Measurements from ENCODE around the gene GAD1.
A peak's percentile ranks its signal among the peaks of the same experiment; 100 is the strongest.

GAD1 gene

DNA sequence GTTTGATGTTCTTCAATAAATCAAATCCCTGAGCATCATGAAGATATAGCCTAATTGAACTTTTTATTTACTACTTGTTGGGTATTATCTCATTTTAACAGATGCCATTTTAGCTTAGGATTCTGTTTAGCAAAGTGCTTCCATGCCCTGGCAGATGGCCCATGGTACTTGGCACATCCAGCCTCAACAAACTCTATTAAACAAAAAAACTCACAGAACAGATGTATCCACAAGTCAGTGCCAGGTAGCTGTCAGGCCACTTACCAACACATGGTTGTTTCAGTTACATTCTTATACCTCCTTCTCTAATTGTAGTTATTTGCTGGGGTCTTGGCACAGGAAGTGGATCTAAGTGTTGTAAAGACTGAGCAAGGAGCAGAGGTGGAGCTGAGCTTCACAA lies 29.6 kb downstream of the GAD1 start:
- DNase-seq (ENCODE audit: low read depth), result no peak

DNA sequence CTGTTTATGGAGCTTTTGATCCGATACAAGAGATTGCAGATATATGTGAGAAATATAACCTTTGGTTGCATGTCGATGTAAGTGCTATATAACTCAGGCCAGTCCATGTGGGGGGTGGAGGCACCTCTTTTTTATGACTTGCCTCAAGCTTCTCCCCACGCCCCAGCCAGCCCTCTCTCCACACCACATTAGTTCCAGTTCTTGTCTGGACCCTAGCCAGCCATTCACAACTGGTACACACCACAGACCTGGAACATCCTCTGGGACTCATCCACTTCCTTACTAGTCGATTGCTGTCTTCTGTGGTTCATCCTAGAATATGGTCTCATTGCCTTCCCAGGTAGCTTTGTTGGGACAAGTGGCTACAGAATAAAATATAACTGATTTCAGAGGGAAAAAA lies 31.0 kb downstream of the GAD1 start:
- no peak for DNase-seq (ENCODE audit: low read depth)

DNA sequence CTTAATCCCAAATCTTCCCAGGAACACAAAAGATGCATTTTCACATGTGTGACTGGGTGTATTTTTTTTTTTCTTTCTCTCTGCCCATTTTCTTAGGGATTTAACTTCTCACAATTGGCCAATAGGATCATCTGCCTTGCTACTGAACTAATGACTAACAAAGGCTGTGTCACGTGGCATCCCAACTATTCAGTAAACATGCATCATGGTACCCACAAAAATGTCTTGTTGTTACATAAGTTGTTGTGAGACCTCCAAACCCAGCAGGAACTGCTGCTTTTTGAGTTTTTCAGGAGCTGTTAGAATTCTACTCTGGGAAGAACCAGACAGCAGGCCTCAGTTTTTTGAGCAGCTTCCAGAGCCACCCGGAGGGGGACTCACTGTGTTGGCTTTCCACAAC lies 31.9 kb downstream of the GAD1 start:
- DNase-seq (ENCODE audit: low read depth), result no peak

GRCh38 chr2:170850251-170850650 lies 33.6 kb downstream of the GAD1 start:
- DNase-seq (ENCODE audit: low read depth), result no peak

GRCh38 chr2:170851635-170852034 lies 34.9 kb downstream of the GAD1 start:
- DNase-seq (ENCODE audit: low read depth), result no peak

DNA sequence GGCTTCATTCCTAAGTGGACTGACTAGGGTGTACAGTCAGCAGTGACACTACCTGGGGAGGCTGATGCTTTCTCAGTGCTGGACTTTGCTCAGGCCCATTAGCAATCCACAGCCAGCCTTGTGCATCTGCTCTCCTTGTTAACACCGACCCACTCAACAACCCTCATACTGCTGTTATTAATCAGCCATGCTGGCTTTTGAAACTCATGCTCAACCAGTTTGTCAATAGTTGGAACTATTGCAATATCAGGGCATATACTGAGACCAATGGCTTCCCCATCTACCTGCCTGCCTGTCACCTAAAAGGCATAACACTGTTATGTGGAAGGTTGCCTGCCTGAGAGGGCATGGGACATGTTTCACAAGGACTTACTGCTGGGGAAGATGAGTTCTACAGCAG lies 39.4 kb downstream of the GAD1 start:
- DNase-seq (ENCODE audit: low read depth), result no peak

DNA sequence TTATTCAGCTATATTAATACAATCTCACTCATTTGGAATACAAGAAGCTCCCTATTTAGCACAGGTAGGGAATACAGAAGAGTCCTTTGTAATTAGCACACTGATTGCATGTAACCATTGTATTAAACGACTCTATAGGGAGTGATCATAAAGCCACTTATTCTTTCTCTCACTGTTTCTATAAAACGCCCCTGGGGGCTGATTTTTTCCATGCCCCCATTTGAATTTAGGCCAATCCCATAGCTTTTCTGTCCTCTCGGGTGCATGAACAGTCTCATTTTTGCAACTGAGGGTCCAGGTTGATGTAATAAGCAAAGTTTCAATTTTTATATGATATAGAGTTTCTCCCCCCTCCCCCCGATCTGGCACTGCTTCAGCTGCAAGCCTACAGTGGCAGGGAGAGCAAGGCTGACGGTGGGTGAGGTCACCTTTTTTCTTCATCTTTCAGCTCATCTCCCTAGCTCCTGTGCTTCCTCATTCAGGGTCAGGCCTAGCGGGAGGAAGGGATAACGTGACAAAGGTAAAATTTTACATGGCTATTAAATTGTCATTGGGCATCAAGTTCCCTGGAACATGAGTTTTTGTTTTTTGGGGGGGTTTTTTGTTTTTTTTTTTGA lies 45.7 kb downstream of the GAD1 start:
- no peak for DNase-seq (ENCODE audit: low read depth)

- DNase-seq (ENCODE audit: low read depth), result no peak
Observed at GRCh38 chr2:170863087-170863486, 46.4 kb downstream of the GAD1 start.

DNA sequence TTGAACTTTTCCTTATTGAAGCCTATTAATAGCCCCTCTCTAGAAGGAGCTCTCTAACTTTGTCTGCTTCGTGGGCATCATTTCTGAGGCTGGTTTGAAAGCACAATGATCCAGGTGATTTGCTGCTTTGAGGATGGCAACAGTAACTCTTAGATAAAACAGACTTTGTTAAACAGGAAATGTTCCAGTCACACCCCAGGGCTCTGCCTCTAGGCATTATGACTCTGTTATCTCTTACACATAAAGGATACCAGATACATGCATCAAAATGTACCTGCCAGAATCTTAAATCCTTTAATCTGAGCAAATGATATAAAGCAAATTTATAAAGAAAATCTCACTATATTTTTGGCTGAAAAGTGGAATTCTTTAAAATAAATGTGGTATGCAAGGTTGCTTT lies 52.3 kb downstream of the GAD1 start:
- no peak for DNase-seq (ENCODE audit: low read depth)

DNA sequence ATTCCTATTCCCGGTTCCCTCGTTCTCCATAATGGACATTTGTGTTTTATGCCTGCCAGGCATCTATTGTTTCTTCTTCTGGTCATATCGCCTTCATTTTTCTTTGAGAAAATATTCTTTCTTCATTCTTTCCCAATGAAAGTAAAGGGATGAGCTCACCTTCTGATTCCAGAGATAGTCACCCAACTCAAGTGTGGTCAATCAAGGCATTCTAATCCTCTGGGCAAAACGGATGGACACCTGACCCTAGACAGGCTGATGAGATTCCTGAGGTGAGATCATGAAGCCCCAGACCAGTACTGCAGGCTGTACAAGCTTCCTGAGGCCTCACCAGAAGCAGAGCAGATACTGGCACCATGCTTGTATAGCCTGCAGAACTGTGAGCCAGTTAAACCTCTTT lies 52.8 kb downstream of the GAD1 start:
- no peak for DNase-seq (ENCODE audit: low read depth)

- DNase-seq (ENCODE audit: low read depth), result peak; percentile 67
Observed at GRCh38 chr2:170873035-170873692, 56.5 kb downstream of the GAD1 start.

- DNase-seq (ENCODE audit: low read depth), result no peak
Observed at GRCh38 chr2:170878066-170878465, 61.4 kb downstream of the GAD1 start.

GRCh38 chr2:170878505-170878904 lies 61.8 kb downstream of the GAD1 start:
- DNase-seq (ENCODE audit: low read depth), result no peak

DNA sequence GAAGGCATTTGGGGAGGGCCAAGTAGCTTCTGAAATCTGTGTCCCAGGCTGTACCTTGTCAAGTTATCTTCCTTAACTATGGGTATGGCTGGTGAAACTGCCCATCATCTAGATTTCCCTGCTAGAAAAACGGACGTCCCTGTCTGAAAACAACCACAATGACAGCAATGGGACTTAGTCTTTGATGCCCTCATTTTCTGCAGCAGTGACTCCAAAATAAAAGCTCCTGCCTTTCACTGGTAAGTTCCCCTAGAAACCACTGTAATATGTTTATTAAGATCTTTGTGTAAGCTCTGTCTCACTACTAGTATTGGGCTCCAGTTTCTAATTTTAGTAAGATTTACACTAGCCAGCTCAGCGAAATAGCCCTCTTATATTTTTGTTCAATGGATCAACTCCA lies 65.2 kb downstream of the GAD1 start:
- no peak for DNase-seq (ENCODE audit: low read depth)

DNA sequence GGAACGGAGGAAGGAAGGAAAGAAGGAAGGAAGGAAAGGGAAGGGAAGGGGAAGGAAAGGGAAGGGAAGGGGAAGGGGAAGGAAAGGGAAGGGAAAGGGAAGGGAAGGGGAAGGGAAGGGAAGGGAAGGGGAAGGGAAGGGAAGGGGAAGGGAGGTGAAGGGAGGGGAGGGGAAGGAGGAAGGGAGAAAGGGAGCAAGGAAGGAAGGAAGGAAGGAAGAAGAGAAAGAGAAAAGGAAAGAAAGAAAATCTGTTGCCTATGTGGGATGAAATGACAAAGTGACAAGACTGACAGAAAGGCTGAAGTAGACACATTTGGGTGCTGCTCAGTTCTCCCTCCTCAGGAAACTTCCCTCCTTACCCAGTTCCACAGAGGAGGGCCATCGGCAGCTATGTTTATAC lies 66.1 kb downstream of the GAD1 start:
- no peak for DNase-seq (ENCODE audit: low read depth)

DNA sequence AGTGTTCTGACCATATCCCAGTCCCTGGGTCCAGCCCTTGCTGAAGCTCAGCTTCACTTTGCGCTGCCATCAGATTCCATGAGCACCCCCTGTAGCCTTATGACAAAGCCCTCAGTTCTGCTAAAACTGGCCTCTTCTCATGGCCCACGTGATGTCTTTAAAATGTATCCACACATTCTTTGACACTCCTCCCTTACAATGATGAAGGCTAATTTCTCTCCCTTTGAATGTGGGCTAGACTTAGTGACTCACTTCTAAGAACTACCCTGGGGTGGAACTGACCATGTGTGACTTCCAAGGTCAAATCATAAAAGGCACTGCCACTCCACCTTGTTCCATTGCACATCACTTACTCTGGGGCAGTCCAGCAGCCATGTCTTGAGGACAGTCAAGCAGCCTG lies 67.0 kb downstream of the GAD1 start:
- DNase-seq (ENCODE audit: low read depth), result no peak

- DNase-seq (ENCODE audit: low read depth), result no peak
Observed at GRCh38 chr2:170885130-170885791, 68.6 kb downstream of the GAD1 start.

DNA sequence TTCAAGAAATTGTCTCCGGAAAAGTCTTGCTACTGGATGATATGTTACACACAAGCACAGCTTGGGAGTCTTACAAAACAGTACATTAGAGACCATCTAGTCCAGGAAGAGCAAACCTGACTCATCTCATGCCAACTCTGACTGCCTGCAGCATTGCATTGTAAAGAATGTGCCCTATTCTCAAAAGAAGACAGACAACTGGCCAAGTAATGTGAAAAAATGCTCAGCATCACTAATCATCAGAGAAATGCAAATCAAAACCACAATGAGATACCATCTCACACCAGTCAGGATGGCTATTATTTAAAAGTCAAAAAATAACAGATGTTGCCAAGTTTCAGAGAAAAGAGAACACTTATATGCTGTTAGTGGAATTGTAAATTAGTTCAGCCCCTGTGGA lies 69.7 kb downstream of the GAD1 start:
- no peak for DNase-seq (ENCODE audit: low read depth)

DNA sequence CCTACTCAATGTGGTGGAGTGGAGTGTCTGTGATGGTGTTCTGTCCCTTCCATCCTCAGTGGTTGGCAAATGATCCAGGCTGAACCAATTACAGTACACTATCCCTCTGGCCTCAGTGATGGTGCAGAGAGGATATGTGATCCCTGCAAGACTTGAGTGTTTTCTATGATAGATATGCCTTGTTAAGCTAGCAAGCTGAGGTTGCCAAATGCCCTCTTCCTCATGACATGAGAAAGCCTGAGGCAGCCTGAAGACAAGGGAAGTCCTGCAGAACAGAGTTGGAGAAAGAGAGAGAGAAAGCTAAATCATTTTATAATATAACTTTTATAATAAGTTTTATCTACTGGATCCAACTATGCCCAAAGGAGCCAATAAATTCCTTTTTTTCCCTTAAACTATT lies 70.8 kb downstream of the GAD1 start:
- DNase-seq (ENCODE audit: low read depth), result no peak

DNA sequence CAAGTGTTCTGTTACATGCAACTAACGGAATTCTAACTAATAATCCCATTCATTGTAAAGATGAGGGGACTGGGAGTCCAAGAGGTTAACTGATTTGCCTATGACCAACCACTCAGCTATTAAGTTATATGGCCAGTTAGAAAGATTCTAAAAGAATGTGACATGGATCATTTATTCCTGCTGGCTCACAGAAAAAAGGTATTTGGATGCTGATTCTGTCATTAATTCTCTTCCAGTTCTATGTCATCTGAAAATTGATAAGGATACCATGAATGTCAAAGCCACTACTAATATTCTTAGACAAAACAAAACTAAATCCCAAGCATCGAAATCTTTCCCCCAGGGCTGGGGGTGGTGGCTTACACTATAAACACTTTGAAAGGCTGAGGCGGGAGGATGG lies 71.2 kb downstream of the GAD1 start:
- DNase-seq (ENCODE audit: low read depth), result no peak

DNA sequence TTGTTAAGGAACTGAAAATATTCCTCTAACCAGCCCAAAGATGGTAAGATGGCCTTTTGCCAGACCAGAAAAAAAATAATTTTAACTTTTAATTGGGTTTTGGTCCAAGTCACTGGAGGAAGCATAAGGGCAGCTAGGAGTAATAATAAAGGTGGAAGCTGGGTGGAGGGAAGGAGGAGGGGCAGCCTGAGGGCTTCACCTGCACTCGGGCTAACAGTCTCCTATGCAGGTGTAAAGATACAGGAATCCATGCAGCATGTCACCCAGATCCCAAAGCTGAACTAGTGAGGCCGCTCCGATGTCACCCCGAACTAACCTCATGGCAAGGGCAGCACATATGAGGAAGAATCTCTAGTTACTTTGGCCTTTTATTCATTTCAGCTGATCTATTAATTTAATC lies 75.2 kb downstream of the GAD1 start:
- no peak for DNase-seq (ENCODE audit: low read depth)

DNA sequence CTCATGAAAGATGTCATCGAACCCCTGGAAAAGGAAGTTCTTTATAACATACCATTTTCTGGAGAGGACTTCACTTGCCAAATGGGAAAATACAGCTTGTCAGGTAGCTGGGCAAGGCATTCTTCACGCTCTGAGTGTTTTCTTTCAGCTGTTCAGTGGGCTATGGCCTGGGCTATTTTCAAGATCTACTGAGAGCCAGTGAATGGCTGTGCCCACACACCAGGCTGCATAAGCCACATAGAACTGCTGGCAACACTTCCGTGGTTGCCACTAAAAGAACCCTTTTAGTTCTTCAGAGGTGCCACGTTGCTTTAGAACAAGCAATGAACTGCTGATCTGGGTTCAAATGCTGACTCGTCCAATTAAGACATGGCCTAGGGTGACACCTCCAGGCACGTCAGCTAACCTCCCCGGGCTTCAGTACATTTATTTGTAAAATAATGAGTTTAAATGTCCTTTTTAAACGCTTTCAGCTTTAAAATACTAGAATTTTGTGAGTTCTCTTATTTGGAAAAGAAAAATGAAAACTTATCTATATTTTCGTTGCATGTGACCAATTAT lies 75.8 kb downstream of the GAD1 start:
- no peak for DNase-seq (ENCODE audit: low read depth)

- no peak for DNase-seq (ENCODE audit: low read depth)
Observed at GRCh38 chr2:170895023-170895757, 78.5 kb downstream of the GAD1 start.

Data from activated T-cell treated with anti-CD3 and anti-CD28 coated beads for 24 hours (primary cell).